SH-SY5Y (cell line): ENCODE data around the gene YIPF6.

Experiments used
- GATA2 ChIP-seq: IDR thresholded peaks from 2 replicates; pipeline ENCODE4 v1.6.1; 2011; ENCODE audit warnings: mild to moderate bottlenecking, low read depth, low read length
- GATA3 ChIP-seq: IDR thresholded peaks from 2 replicates; pipeline ENCODE4 v1.6.1; 2011; ENCODE audit warnings: low read depth, mild to moderate bottlenecking, low read length, moderate library complexity

DNA sequence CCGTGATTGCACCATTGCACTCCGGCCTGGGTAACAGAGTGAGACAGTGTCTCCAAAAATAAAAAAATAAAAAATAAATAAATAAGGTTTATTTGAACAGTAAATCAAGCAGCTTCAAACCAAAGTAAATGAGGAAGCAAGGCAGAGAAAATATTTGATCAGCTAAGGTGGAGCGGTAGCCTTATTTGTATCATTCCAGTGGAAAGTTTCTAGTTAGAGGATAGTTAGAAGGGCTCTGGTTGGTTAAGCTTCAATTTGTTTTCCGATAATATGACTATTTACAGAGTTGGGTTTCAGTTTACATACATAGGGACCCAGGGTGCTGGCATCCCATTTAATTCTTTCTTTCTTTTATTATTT is 43.7 kb upstream of the YIPF6 start:
- TF ChIP-seq GATA2: no peak
- TF ChIP-seq GATA3: no peak
